Stimulated activated CD4-positive, alpha-beta T cell treated with anti-CD3 and anti-CD28 coated beads, Interleukin-4, amount 100 ng/mL, for 24 hours (primary cell): ENCODE results near the gene PSD2.
"Not testable (repeated sequence)": the region's sequence is repeated elsewhere in the genome, so short reads cannot be mapped to it uniquely, and the experiment has no call there.

Source experiments
- DNase-seq: peaks from one replicate; pipeline ENCODE4 v3.0.0-alpha.2; 2020

Gene PSD2

GRCh38 chr5:139792218-139792617, 3.4 kb upstream of the PSD2 start:
- no peak for DNase-seq

- DNase-seq: not testable (repeated sequence)
These were observed 3.0 kb upstream of the PSD2 start for GRCh38 chr5:139792655-139793054.

GRCh38 chr5:139794067-139794846, 1.4 kb upstream of the PSD2 start:
- no peak for DNase-seq

- no peak for DNase-seq
These were observed 626 bp downstream of the PSD2 start for GRCh38 chr5:139796061-139796806.

- DNase-seq: no peak
These were observed 1.7 kb downstream of the PSD2 start for GRCh38 chr5:139797335-139797734.

- DNase-seq: no peak
These were observed 2.4 kb downstream of the PSD2 start for GRCh38 chr5:139797856-139798510.

- DNase-seq: no peak
These were observed 3.3 kb downstream of the PSD2 start for GRCh38 chr5:139798883-139799282.

GRCh38 chr5:139799359-139799758, 3.8 kb downstream of the PSD2 start:
- no peak for DNase-seq

- no peak for DNase-seq
These were observed 8.4 kb downstream of the PSD2 start for GRCh38 chr5:139803978-139804377.

- no peak for DNase-seq
These were observed 9.3 kb downstream of the PSD2 start for GRCh38 chr5:139804800-139805397.

GRCh38 chr5:139805545-139805944, 9.9 kb downstream of the PSD2 start:
- no peak for DNase-seq

GRCh38 chr5:139806111-139806510, 10.5 kb downstream of the PSD2 start:
- DNase-seq: no peak

- no peak for DNase-seq
These were observed 11.4 kb downstream of the PSD2 start for GRCh38 chr5:139806726-139807646.

GRCh38 chr5:139807647-139808030, 12.0 kb downstream of the PSD2 start:
- no peak for DNase-seq

- no peak for DNase-seq
These were observed 13.1 kb downstream of the PSD2 start for GRCh38 chr5:139808481-139809330.

GRCh38 chr5:139809331-139809810, 13.8 kb downstream of the PSD2 start:
- no peak for DNase-seq

- no peak for DNase-seq
These were observed 15.0 kb downstream of the PSD2 start for GRCh38 chr5:139810341-139811273.

- no peak for DNase-seq
These were observed 15.6 kb downstream of the PSD2 start for GRCh38 chr5:139811274-139811607.

GRCh38 chr5:139812323-139812722, 16.7 kb downstream of the PSD2 start:
- no peak for DNase-seq
